Measurements from ENCODE around the gene BBS5. TPM values are rescaled to one million over a fixed set of nuclear protein-coding genes. Genes with fewer than 3 reads are reported as not detected.
"Not testable (repeated sequence)": the region's sequence is repeated elsewhere in the genome, so short reads cannot be mapped to it uniquely, and the experiment has no call there.

The BBS5 gene
- total RNA-seq, 1 donor from 2014 or later, result 10.2 TPM

DNA sequence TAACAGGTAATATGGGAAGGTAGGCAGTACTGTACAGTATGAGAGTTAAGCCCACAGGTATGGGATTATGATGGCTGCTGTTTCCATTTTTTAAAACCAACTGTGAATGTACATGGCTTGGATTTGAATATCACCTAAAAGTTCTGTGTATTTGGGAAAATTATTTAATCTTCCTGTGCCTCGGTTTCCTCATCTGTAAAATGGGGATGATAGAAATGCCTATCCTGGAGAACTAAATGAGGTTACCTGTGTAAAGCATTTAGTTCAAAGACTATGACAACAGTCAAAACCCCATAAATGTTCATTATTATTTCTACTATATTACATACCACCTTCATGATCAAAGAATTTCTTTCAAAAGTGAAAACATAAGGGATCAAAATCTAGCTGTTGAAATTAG, 33.8 kb downstream of the BBS5 start:
- Mint-ChIP-seq H3K9me3 (no peaks in the 10 kb centered on the region), H3K27ac (no peak overlapping the region), H3K4me3 (no peak overlapping the region), H3K27me3 (ENCODE audit: low read depth) (no peaks in the 10 kb centered on the region), H3K36me3 (no peaks in the 10 kb centered on the region), H3K4me1 (peaks cover 7% of the 10 kb centered on the region)
- TF ChIP-seq, protein P1, sequence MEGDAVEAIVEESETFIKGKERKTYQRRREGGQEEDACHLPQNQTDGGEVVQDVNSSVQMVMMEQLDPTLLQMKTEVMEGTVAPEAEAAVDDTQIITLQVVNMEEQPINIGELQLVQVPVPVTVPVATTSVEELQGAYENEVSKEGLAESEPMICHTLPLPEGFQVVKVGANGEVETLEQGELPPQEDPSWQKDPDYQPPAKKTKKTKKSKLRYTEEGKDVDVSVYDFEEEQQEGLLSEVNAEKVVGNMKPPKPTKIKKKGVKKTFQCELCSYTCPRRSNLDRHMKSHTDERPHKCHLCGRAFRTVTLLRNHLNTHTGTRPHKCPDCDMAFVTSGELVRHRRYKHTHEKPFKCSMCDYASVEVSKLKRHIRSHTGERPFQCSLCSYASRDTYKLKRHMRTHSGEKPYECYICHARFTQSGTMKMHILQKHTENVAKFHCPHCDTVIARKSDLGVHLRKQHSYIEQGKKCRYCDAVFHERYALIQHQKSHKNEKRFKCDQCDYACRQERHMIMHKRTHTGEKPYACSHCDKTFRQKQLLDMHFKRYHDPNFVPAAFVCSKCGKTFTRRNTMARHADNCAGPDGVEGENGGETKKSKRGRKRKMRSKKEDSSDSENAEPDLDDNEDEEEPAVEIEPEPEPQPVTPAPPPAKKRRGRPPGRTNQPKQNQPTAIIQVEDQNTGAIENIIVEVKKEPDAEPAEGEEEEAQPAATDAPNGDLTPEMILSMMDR (IDR thresholded peaks at IDR 0.05; ENCODE audit: unreplicated experiment), result no peak
- DNase-seq (ENCODE audit: low spot score in 2 of 2, unreplicated experiment in 2 of 2), result no peak

DNA sequence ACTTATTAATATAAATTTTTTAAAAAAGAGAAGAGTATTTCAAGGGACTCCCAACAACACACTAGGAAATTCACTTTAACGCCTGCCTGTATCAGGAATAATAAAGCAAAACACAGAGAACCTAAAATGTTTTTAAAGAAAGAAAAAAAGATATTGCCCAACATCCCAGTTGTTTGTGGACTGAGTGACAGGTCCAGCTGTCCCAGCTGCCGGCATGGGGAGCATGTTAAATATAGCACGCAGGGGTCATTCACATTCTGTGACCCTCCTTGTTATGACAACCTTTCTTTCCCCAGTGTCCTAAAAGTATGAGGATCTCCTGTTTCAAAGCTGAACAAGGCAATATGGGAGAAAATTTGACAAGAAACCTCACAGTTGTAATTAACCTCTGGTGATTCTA, 34.6 kb downstream of the BBS5 start:
- H3K27me3 Mint-ChIP-seq (ENCODE audit: low read depth), result no peaks in the 10 kb centered on the region
- H3K27ac Mint-ChIP-seq, result no peak overlapping the region
- no peaks in the 10 kb centered on the region for H3K36me3 Mint-ChIP-seq
- DNase-seq (ENCODE audit: low spot score in 2 of 2, unreplicated experiment in 2 of 2), result no peak
- H3K4me3 Mint-ChIP-seq, result no peak overlapping the region
- H3K4me1 Mint-ChIP-seq, result peaks cover 7% of the 10 kb centered on the region
- H3K9me3 Mint-ChIP-seq, result no peaks in the 10 kb centered on the region
- TF ChIP-seq, protein P1 (IDR thresholded peaks at IDR 0.05; ENCODE audit: unreplicated experiment), result no peak

DNA sequence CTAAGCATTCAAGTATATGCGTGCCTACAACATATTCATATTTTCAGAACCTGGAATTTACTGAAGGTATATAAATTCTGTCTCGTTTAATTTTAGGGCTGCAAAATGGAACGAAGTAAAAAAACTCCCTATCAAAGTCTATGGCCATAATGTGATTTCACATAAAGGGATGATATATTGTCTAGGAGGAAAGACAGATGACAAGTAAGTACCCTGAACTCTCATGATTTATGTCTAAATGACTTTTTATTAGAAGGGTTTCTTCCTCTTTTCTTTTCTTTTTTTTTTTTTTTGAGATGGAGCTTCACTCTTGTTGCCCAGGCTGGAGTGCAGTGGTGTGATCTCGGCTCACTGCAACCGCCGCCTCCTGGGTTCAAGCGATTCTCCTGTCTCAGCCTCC, 35.5 kb downstream of the BBS5 start:
- H3K27me3 Mint-ChIP-seq (ENCODE audit: low read depth); H3K4me1 Mint-ChIP-seq; H3K36me3 Mint-ChIP-seq; DNase-seq (ENCODE audit: low spot score in 2 of 2, unreplicated experiment in 2 of 2); H3K4me3 Mint-ChIP-seq; H3K27ac Mint-ChIP-seq; H3K9me3 Mint-ChIP-seq: not testable (repeated sequence)

DNA sequence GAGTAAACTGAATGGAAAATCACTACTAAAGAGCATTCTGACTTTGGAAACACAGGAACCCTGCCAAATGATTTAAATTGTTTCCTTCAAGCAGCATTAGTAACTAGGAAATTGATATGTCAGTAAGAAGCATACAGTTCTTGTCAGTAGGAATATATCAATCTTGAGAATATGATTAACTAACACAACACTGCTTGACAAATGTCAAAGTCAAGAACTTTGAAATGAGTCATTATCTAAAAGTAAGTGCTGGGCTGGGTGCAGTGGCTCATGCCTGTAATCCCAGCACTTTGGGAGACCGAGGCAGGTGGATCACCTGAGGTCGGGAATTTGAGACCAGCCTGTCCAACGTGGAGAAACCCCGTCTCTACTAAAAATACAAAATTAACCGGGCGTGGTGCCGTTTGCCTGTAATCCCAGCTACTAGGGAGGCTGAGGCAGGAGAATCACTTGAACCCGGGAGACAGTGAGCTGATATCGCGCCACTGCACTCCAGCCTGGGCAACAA, 37.2 kb downstream of the BBS5 start:
- DNase-seq (ENCODE audit: low spot score in 2 of 2, unreplicated experiment in 2 of 2); H3K36me3 Mint-ChIP-seq; H3K4me3 Mint-ChIP-seq; H3K9me3 Mint-ChIP-seq; H3K4me1 Mint-ChIP-seq; H3K27ac Mint-ChIP-seq; H3K27me3 Mint-ChIP-seq (ENCODE audit: low read depth): not testable (repeated sequence)

DNA sequence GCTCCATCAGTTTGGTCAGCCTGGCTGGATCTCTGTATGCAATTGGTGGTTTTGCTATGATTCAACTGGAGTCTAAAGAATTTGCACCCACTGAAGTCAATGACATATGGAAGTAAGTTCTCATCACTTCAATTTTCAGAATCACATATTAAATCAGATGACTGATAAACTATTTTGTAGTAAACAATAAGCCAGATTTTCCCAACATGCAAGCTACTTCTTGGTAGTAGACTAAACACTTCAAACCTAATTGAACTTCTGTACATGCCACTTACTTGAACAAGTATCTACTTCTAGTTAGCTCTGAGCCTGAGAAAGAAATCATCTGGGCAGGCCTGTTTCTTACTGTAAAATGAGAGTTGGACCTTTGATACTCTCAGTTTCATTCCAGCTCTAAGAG, 41.6 kb downstream of the BBS5 start:
- H3K27ac Mint-ChIP-seq, result no peak overlapping the region
- TF ChIP-seq, protein P1 (IDR thresholded peaks at IDR 0.05; ENCODE audit: unreplicated experiment), result no peak
- no peaks in the 10 kb centered on the region for H3K9me3 Mint-ChIP-seq
- peaks cover 3% of the 10 kb centered on the region for H3K36me3 Mint-ChIP-seq
- H3K4me3 Mint-ChIP-seq, result no peak overlapping the region
- no peaks in the 10 kb centered on the region for H3K27me3 Mint-ChIP-seq (ENCODE audit: low read depth)
- no peak for DNase-seq (ENCODE audit: low spot score in 2 of 2, unreplicated experiment in 2 of 2)
- H3K4me1 Mint-ChIP-seq, result peaks cover 2% of the 10 kb centered on the region

DNA sequence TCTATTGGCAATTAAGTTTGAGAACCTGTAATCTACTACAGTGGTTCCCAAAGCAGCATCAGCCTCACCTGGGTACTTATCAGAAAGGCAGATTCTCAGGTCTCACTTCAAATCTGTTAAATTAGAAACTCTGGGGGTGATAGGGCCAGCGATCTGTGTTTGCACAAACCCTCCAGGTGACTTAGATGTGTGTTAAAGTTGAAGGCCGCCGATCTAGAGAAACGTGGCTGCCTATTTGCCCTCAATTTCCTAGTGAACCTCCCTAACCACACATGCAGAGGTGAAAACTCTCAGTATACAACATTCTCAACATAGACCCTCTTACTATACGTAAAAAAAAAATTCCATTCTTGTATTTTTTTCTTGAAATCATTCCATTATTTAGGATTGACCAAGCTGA, 44.4 kb downstream of the BBS5 start:
- Mint-ChIP-seq H3K27me3 (ENCODE audit: low read depth) (no peaks in the 10 kb centered on the region), H3K9me3 (no peaks in the 10 kb centered on the region), H3K4me3 (no peak overlapping the region), H3K27ac (no peak overlapping the region), H3K36me3 (peaks cover 6% of the 10 kb centered on the region), H3K4me1 (no peaks in the 10 kb centered on the region)
- TF ChIP-seq, protein P1 (IDR thresholded peaks at IDR 0.05; ENCODE audit: unreplicated experiment), result no peak
- no peak for DNase-seq (ENCODE audit: low spot score in 2 of 2, unreplicated experiment in 2 of 2)

DNA sequence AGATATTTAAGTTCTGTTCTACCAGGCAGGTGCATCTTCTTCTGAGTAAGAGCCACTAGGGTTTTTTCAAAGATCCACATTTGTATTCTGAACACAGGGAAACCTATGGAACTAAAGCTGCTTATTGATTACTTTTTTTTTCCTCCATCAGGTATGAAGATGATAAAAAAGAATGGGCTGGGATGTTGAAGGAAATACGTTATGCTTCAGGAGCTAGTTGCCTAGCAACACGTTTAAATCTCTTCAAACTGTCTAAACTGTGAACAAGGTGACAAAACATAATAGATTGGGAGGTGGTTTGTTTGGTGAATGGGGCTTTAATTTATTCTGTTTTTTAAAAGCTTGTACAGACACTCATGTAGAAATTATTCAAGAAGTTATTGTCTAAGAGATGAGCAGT, 46.1 kb downstream of the BBS5 start:
- no peaks in the 10 kb centered on the region for H3K9me3 Mint-ChIP-seq

More for the DNA sequence above, 46.1 kb downstream of the BBS5 start:
- H3K27ac Mint-ChIP-seq, result no peak overlapping the region
- H3K4me1 Mint-ChIP-seq, result no peaks in the 10 kb centered on the region
- no peak for DNase-seq (ENCODE audit: low spot score in 2 of 2, unreplicated experiment in 2 of 2)
- H3K36me3 Mint-ChIP-seq, result peaks cover 8% of the 10 kb centered on the region
- no peaks in the 10 kb centered on the region for H3K27me3 Mint-ChIP-seq (ENCODE audit: low read depth)
- TF ChIP-seq, protein P1 (IDR thresholded peaks at IDR 0.05; ENCODE audit: unreplicated experiment), result no peak
- no peak overlapping the region for H3K4me3 Mint-ChIP-seq

Measured in mesothelial cell of epicardium (in vitro differentiated cells).